NB4 (cell line): ENCODE measurements around the gene GID8.

Experiments used
- POLR2A ChIP-seq: IDR thresholded peaks from 2 replicates; pipeline ENCODE4 v1.6.1; 2011; ENCODE audit warnings: mild to moderate bottlenecking; ENCODE audit not compliant: insufficient read length; ENCODE audit errors: extremely low read depth
- TF ChIP-seq, protein P1 (sequence below): IDR thresholded peaks from one replicate; pipeline ENCODE4 v1.5.1; 2012; ENCODE audit warnings: low read depth, low read length

GRCh38 chr20:62944184-62944583 lies 6.2 kb downstream of the GID8 start:
- TF ChIP-seq POLR2A: no peak
- TF ChIP-seq, protein P1, sequence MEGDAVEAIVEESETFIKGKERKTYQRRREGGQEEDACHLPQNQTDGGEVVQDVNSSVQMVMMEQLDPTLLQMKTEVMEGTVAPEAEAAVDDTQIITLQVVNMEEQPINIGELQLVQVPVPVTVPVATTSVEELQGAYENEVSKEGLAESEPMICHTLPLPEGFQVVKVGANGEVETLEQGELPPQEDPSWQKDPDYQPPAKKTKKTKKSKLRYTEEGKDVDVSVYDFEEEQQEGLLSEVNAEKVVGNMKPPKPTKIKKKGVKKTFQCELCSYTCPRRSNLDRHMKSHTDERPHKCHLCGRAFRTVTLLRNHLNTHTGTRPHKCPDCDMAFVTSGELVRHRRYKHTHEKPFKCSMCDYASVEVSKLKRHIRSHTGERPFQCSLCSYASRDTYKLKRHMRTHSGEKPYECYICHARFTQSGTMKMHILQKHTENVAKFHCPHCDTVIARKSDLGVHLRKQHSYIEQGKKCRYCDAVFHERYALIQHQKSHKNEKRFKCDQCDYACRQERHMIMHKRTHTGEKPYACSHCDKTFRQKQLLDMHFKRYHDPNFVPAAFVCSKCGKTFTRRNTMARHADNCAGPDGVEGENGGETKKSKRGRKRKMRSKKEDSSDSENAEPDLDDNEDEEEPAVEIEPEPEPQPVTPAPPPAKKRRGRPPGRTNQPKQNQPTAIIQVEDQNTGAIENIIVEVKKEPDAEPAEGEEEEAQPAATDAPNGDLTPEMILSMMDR: no peak
